Ishikawa (cell line): Measurements from ENCODE around the gene CASTOR2.

Experiments
- CEBPB ChIP-seq: IDR thresholded peaks from 2 replicates; pipeline ENCODE4 v1.6.1; 2012
- CREB1 ChIP-seq: IDR thresholded peaks from 2 replicates; pipeline ENCODE4 v1.6.1; 2012; ENCODE audit warnings: low read depth
- EGR1 ChIP-seq: IDR thresholded peaks from 2 replicates; pipeline ENCODE4 v1.6.1; 2012
- EP300 ChIP-seq: IDR thresholded peaks from 2 replicates; pipeline ENCODE4 v1.6.1; 2012; ENCODE audit warnings: borderline replicate concordance
- FOXM1 ChIP-seq: IDR thresholded peaks from 2 replicates; pipeline ENCODE4 v1.6.1; 2012; ENCODE audit warnings: low read depth, borderline replicate concordance
- MAX ChIP-seq: IDR thresholded peaks from 2 replicates; pipeline ENCODE4 v1.6.1; 2012
- NFIC ChIP-seq: IDR thresholded peaks from 2 replicates; pipeline ENCODE4 v1.6.1; 2012
- RAD21 ChIP-seq: IDR thresholded peaks from 2 replicates; pipeline ENCODE4 v1.6.1; 2012; ENCODE audit warnings: low read depth
- REST ChIP-seq: IDR thresholded peaks from 2 replicates; pipeline ENCODE4 v1.6.1; 2012; ENCODE audit warnings: low read depth, mild to moderate bottlenecking
- TAF1 ChIP-seq: IDR thresholded peaks from 2 replicates; pipeline ENCODE4 v1.6.1; 2012; ENCODE audit warnings: low read depth, mild to moderate bottlenecking
- TCF12 ChIP-seq: IDR thresholded peaks from 2 replicates; pipeline ENCODE4 v1.6.1; 2012; ENCODE audit warnings: low read depth
- TEAD4 ChIP-seq: IDR thresholded peaks from 2 replicates; pipeline ENCODE4 v1.6.1; 2012
- USF1 ChIP-seq: IDR thresholded peaks from 2 replicates; pipeline ENCODE4 v1.6.1; 2012
- YY1 ChIP-seq: IDR thresholded peaks from 2 replicates; pipeline ENCODE4 v1.6.1; 2012; ENCODE audit warnings: low read depth
- ZBTB7A ChIP-seq: IDR thresholded peaks from 2 replicates; pipeline ENCODE4 v1.6.1; 2012; ENCODE audit warnings: low read depth

Gene CASTOR2

GRCh38 chr7:75050501-75050900 is 86.0 kb downstream of the CASTOR2 start:
- TF ChIP-seq ZBTB7A (no peak), NFIC (no peak), MAX (no peak)

GRCh38 chr7:75054744-75055143 is 90.2 kb downstream of the CASTOR2 start:
- no peak for TF ChIP-seq REST
- no peak for TF ChIP-seq CREB1
- TF ChIP-seq EP300 = no peak
- no peak for TF ChIP-seq RAD21
- TF ChIP-seq TCF12 = no peak
- TF ChIP-seq ZBTB7A = no peak
- TF ChIP-seq TAF1 = no peak
- TF ChIP-seq YY1 = no peak
- TF ChIP-seq FOXM1 = no peak

- no peak for TF ChIP-seq NFIC
- TF ChIP-seq YY1 = no peak
- TF ChIP-seq MAX = no peak
- TF ChIP-seq EGR1 = no peak
- no peak for TF ChIP-seq CEBPB
- no peak for TF ChIP-seq EP300
- TF ChIP-seq USF1 = no peak
- TF ChIP-seq REST = no peak
- no peak for TF ChIP-seq TAF1
Observed at GRCh38 chr7:75055155-75055554, 90.7 kb downstream of the CASTOR2 start.

GRCh38 chr7:75055830-75056772 is 91.6 kb downstream of the CASTOR2 start:
- no peak for TF ChIP-seq TEAD4
- no peak for TF ChIP-seq YY1
- no peak for TF ChIP-seq USF1
- TF ChIP-seq CEBPB = no peak

GRCh38 chr7:75058406-75058805 is 93.9 kb downstream of the CASTOR2 start:
- TF ChIP-seq RAD21 (no peak), ZBTB7A (no peak), TCF12 (no peak), TAF1 (no peak), EGR1 (no peak), CREB1 (no peak), REST (no peak), NFIC (no peak)
